Stomach (tissue), 9 donors: ENCODE measurements around the gene LDB3. TPM values are rescaled to one million over a fixed set of nuclear protein-coding genes. Genes with fewer than 3 reads are reported as not detected.
A peak's percentile ranks its signal among the peaks of the same experiment; 100 is the strongest.

Experiments used
- DNase-seq, 2 donors: peaks; one replicate each; pipeline versions ENCODE4 v3.0.0 to v3.0.0-alpha.2; 2013 to 2019
- H3K27ac ChIP-seq, 5 donors: fragments of 200-600 bp in 4 of 5; sonication (generic) in 4 of 5; one replicate each; pipeline ENCODE4 v1.5.1; 2013 to 2019; ENCODE audit warnings: mild to moderate bottlenecking in 1 of 5, moderate library complexity in 1 of 5
- H3K27me3 ChIP-seq, 3 donors: fragments of 200-600 bp; sonication (generic); one replicate each; pipeline ENCODE4 v1.5.1; 2017 to 2019; ENCODE audit warnings: mixed run types in 1 of 3
- H3K36me3 ChIP-seq, 4 donors: fragments of 200-600 bp; sonication (generic); 1 replicate in 3 of 4; 2 replicates in 1 of 4; pipeline ENCODE4 v1.5.1; 2016 to 2019
- H3K4me1 ChIP-seq, 4 donors: fragments of 200-600 bp; sonication (generic); one replicate each; pipeline ENCODE4 v1.5.1; 2016 to 2019
- H3K4me3 ChIP-seq, 4 donors: fragments of 200-600 bp; sonication (generic) in 3 of 4; one replicate each; pipeline ENCODE4 v1.5.1; 2016 to 2019; ENCODE audit warnings: mild to moderate bottlenecking in 1 of 4
- H3K9me3 ChIP-seq, 4 donors: fragments of 200-600 bp; sonication (generic); one replicate each; pipeline ENCODE4 v1.5.1; 2016 to 2019
- EP300 ChIP-seq: sonication (generic); formaldehyde crosslinking; IDR thresholded peaks from one replicate; pipeline ENCODE4 v1.6.1; 2017; ENCODE audit warnings: antibody characterized with exemption
- POLR2A ChIP-seq, 4 donors: fragments of 450-650 bp; IDR thresholded peaks; one replicate each; pipeline ENCODE4 v1.6.1; 2016; ENCODE audit warnings: antibody characterized with exemption in 4 of 4, control low read depth in 2 of 4, mild to moderate bottlenecking in 1 of 4, moderate library complexity in 1 of 4
- POLR2AphosphoS5 ChIP-seq, 3 donors: sonication (generic); formaldehyde crosslinking; IDR thresholded peaks; one replicate each; pipeline ENCODE4 v1.6.1; 2016; ENCODE audit warnings: antibody characterized with exemption in 3 of 3
- WGBS, 5 donors: extraction: QIAGEN DNeasy Blood & Tissue Kit in 3 of 5; methylation state at CpG; one replicate each; pipeline versions ENCODE4 v1.1.5 to v1.1.7; 2013 to 2018; 5-methylcytosine and 5-hydroxymethylcytosine counted together
- intact Hi-C: fragments of 100-400 bp; cut with DNase I; formaldehyde crosslinking; loops from one replicate; pipeline ENCODE4 v1.15.1; 2023; ENCODE audit warnings: low total_unique reads
- polyA plus RNA-seq, 3 donors: library from polyadenylated mRNA; stranded (reverse); fragments of 200-250 nt; gene quantifications; one replicate each; pipeline ENCODE4 v1.2.3, GENCODE V29; 2013
- total RNA-seq, 5 donors: library from RNA; depleted of rRNA; stranded (reverse); fragments of >200 nt; gene quantifications; one replicate each; pipeline versions ENCODE4 v1.1.0 to v1.2.3, GENCODE V29; 2014 to 2016
- TF ChIP-seq, protein P1 (sequence below), 7 experiments: fragments of 450-650 bp in 4 of 7; fragments of 200-600 bp in 3 of 7; sonication (generic) in 3 of 7; IDR thresholded peaks; one replicate each; pipeline ENCODE4 v1.5.1; 2016 to 2019; ENCODE audit warnings: antibody characterized with exemption in 7 of 7, control low read depth in 2 of 7, mild to moderate bottlenecking in 1 of 7
- donor health status: healthy with polysubstance abuse.
- donor health status: Bipolar disorder and iron deficiency.
- donor health status: healthy.

The LDB3 gene
- total and polyA plus RNA-seq, 8 donors, result 0.29 to 8.5 (median 2.5) TPM

- H3K36me3 ChIP-seq, result no peaks in the 10 kb centered on the region
- DNase-seq, result no peak
- intact Hi-C loops, result loop anchor here (5.0 kb wide), 1 partner anchor 196 kb away; no protein-coding TSS in a partner anchor
- no peaks in the 10 kb centered on the region for H3K4me1 ChIP-seq
- H3K9me3 ChIP-seq, result no peaks in the 10 kb centered on the region
- TF ChIP-seq, protein P1, sequence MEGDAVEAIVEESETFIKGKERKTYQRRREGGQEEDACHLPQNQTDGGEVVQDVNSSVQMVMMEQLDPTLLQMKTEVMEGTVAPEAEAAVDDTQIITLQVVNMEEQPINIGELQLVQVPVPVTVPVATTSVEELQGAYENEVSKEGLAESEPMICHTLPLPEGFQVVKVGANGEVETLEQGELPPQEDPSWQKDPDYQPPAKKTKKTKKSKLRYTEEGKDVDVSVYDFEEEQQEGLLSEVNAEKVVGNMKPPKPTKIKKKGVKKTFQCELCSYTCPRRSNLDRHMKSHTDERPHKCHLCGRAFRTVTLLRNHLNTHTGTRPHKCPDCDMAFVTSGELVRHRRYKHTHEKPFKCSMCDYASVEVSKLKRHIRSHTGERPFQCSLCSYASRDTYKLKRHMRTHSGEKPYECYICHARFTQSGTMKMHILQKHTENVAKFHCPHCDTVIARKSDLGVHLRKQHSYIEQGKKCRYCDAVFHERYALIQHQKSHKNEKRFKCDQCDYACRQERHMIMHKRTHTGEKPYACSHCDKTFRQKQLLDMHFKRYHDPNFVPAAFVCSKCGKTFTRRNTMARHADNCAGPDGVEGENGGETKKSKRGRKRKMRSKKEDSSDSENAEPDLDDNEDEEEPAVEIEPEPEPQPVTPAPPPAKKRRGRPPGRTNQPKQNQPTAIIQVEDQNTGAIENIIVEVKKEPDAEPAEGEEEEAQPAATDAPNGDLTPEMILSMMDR (IDR thresholded peaks at IDR 0.05), result no peak
- TF ChIP-seq POLR2A (IDR thresholded peaks at IDR 0.05) (no peak), POLR2AphosphoS5 (IDR thresholded peaks at IDR 0.05) (no peak), EP300 (no peak)
- no peak overlapping the region for H3K27ac ChIP-seq
- 95 to 98% (median 96%) methylated on average over 12 of the region's 12 CpGs for WGBS, 5 donors
- H3K27me3 ChIP-seq, result no peaks in the 10 kb centered on the region
- H3K4me3 ChIP-seq, result no peak overlapping the region
Observed at GRCh38 chr10:86700851-86701617, 32.7 kb downstream of the LDB3 start.

DNA sequence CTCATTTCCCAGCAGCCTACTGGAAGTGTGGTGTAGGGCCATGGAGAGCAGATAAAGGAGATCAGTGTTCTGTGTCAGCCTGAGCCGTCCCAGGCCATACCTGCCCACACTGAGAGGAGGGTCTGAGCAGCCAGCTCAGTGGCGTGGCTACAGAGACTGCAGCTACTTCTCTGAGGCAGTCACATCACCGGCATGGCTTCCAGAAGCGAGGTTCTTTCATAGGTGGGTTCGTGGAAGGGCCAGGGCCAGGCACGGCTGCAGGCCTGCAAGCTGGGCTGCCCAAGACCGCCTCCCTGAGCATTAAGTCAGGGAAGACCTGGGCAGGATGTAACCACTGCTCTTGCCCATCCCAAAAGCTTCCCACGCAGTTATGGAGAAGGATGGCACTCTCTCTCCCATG lies 34.9 kb downstream of the LDB3 start:
- WGBS, 5 donors, result 89 to 98% (median 94%) methylated on average over 3 to 8 of the region's 8 CpGs
- Histone ChIP-seq H3K9me3 (no peaks in the 10 kb centered on the region), H3K4me1 (no peaks in the 10 kb centered on the region), H3K27me3 (no peaks in the 10 kb centered on the region), H3K4me3 (no peak overlapping the region), H3K27ac (no peak overlapping the region), H3K36me3 (no peaks in the 10 kb centered on the region)
- TF ChIP-seq EP300 (no peak), POLR2A (IDR thresholded peaks at IDR 0.05) (no peak), POLR2AphosphoS5 (IDR thresholded peaks at IDR 0.05) (no peak)
- TF ChIP-seq, protein P1 (IDR thresholded peaks at IDR 0.05), result no peak
- DNase-seq, result no peak
- intact Hi-C loops, result loop anchor here (5.0 kb wide), 1 partner anchor 194 kb away; no protein-coding TSS in a partner anchor

- peaks cover 0 to 6% (median under 1%) of the 10 kb centered on the region in 4 donors for H3K4me1 ChIP-seq
- TF ChIP-seq POLR2AphosphoS5 (IDR thresholded peaks at IDR 0.05) (no peak), EP300 (no peak), POLR2A (IDR thresholded peaks at IDR 0.05) (no peak)
- TF ChIP-seq, protein P1 (IDR thresholded peaks at IDR 0.05), result no peak
- no peak overlapping the region for H3K4me3 ChIP-seq
- no peaks in the 10 kb centered on the region for H3K27me3 ChIP-seq
- H3K27ac ChIP-seq, result no peak overlapping the region
- H3K36me3 ChIP-seq, result no peaks in the 10 kb centered on the region
- 79 to 97% (median 90%) methylated on average over 1 of the region's 1 CpG for WGBS, 5 donors
- H3K9me3 ChIP-seq, result no peaks in the 10 kb centered on the region
- DNase-seq, result no peak
- intact Hi-C loops, result no loop called here
Observed at GRCh38 chr10:86705139-86705538, 36.8 kb downstream of the LDB3 start.

DNA sequence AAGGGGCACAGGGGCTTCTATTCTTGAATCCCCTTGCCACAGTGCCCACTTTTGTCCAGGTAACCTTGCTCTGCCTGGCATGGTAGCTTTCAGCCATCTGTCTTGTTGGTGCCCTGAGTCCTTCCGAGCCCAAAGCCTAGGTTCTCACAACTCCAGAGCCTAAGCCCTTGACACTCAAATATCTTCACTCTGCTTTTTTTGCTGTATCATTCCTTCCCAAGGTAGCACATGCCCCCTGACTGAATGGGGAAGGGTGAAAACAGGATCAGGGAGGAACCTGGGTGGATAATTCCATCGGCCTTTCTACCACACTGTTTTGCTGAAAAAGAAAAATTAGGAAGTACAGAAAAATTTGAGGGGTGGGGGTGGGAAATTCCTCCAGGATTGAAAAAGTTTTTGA lies 37.6 kb downstream of the LDB3 start:
- no peaks in the 10 kb centered on the region for H3K27me3 ChIP-seq
- no peaks in the 10 kb centered on the region for H3K36me3 ChIP-seq
- peaks cover 2 to 13% (median 7%) of the 10 kb centered on the region in 4 donors for H3K4me1 ChIP-seq
- peak overlapping the region in 1 of 5 donors; percentile 99 for H3K27ac ChIP-seq
- no peaks in the 10 kb centered on the region for H3K9me3 ChIP-seq
- no peak overlapping the region for H3K4me3 ChIP-seq
- TF ChIP-seq POLR2AphosphoS5 (IDR thresholded peaks at IDR 0.05) (no peak), EP300 (no peak), POLR2A (IDR thresholded peaks at IDR 0.05) (no peak)
- TF ChIP-seq, protein P1 (IDR thresholded peaks at IDR 0.05), result no peak
- DNase-seq, result no peak
- intact Hi-C loops, result no loop called here
- WGBS, 5 donors, result 84 to 98% (median 93%) methylated on average over 2 of the region's 2 CpGs
